WTC11 (cell line): Measurements from ENCODE around the gene POTEF.
"Not testable (repeated sequence)": the region's sequence is repeated elsewhere in the genome, so short reads cannot be mapped to it uniquely, and the experiment has no call there.

Experiments used
- CTCF ChIP-seq: fragments of 200-600 bp; IDR thresholded peaks from 2 replicates; pipeline ENCODE4 v1.8.0; 2022; ENCODE audit warnings: antibody characterized with exemption
- ZNF263 ChIP-seq: sonication (generic); formaldehyde crosslinking; IDR thresholded peaks from 2 replicates; pipeline ENCODE4 v1.8.1; 2022; ENCODE audit warnings: low read depth, mild to moderate bottlenecking, moderate library complexity, missing genetic modification reagents

- not testable (repeated sequence) for TF ChIP-seq ZNF263, CTCF
Measured at GRCh38 chr2:130154423-130154770, 25.4 kb upstream of the POTEF start.
